IMR-90 (cell line): ENCODE measurements around the gene KIF1A. TPM values are rescaled to one million over a fixed set of nuclear protein-coding genes. Genes with fewer than 3 reads are reported as not detected.

Experiments
- ATAC-seq: fragments of 200-7000 bp; cut with Tn5 transposase; 2 replicates; pipeline ENCODE4 v1.9.1; 2020; ENCODE audit warnings: low read depth, mild to moderate bottlenecking, moderate library complexity
- BruUV-seq: library from RNA; stranded (reverse); fragments of 400-500 nt; replicated peaks from 2 replicates; lab custom pipeline; 2021; lab: Mats Ljungman, UMichigan
- CTCF ChIA-PET: fragments of 300-600 bp; formaldehyde crosslinking; extraction: SDS; loops from one replicate; lab custom pipeline; 2021; ENCODE audit warnings: antibody characterized with exemption; lab: Yijun Ruan, JAX
- POLR2A ChIA-PET: fragments of 300-600 bp; sonication (Branson Sonifier 250); formaldehyde crosslinking; loops from one replicate; lab custom pipeline; 2022; ENCODE audit warnings: antibody characterized with exemption; ENCODE audit not compliant: unreplicated experiment; lab: Charles Lee
- DNase-seq: peaks from one replicate; pipeline ENCODE4 v3.0.0; 2013
- H2AFZ ChIP-seq: replicated peaks from 2 replicates; pipeline ENCODE3; 2013; ENCODE audit warnings: low read length, mild to moderate bottlenecking; ENCODE audit not compliant: poor library complexity
- H2AK5ac ChIP-seq: 2 replicates; pipeline ENCODE4 v1.6.1; 2013; ENCODE audit warnings: low read depth, low read length, inconsistent platforms
- H2AK9ac ChIP-seq: replicated peaks from 2 replicates; pipeline ENCODE3; 2013; ENCODE audit warnings: mild to moderate bottlenecking, low read depth, low read length, moderate library complexity; ENCODE audit not compliant: poor library complexity
- H2BK120ac ChIP-seq: 2 replicates; pipeline ENCODE4 v1.6.1; 2013; ENCODE audit warnings: low read depth, low read length, inconsistent platforms
- H2BK15ac ChIP-seq: 3 replicates; pipeline ENCODE4 v1.6.1; 2013; ENCODE audit warnings: low read depth, low read length, inconsistent platforms
- H2BK20ac ChIP-seq: 2 replicates; pipeline ENCODE4 v1.6.1; 2013; ENCODE audit warnings: low read depth, mild to moderate bottlenecking, inconsistent platforms, low read length, moderate library complexity
- H2BK5ac ChIP-seq: 2 replicates; pipeline ENCODE4 v1.6.1; 2013; ENCODE audit warnings: mild to moderate bottlenecking, low read depth, low read length, inconsistent platforms; ENCODE audit not compliant: poor library complexity, severe bottlenecking
- H3K14ac ChIP-seq: replicated peaks from 2 replicates; pipeline ENCODE4 v1.6.1; 2013; ENCODE audit warnings: low read depth, low read length, inconsistent platforms
- H3K18ac ChIP-seq: 2 replicates; pipeline ENCODE4 v1.6.1; 2013; ENCODE audit warnings: low read depth, low read length, control low read depth
- H3K23ac ChIP-seq: 2 replicates; pipeline ENCODE4 v1.6.1; 2013; ENCODE audit warnings: low read depth, low read length, inconsistent platforms
- H3K27ac ChIP-seq: 2 replicates; pipeline ENCODE4 v1.5.1; 2013; ENCODE audit warnings: mild to moderate bottlenecking, control low read depth, low read length; ENCODE audit not compliant: insufficient read depth
- H3K27me3 ChIP-seq: 2 replicates; pipeline ENCODE4 v1.6.1; 2013; ENCODE audit warnings: low read length; ENCODE audit not compliant: control insufficient read depth, insufficient read depth
- H3K36me3 ChIP-seq: 2 replicates; pipeline ENCODE4 v1.6.1; 2013; ENCODE audit warnings: low read length, mixed read lengths; ENCODE audit not compliant: control insufficient read depth, insufficient read depth
- H3K4ac ChIP-seq: 2 replicates; pipeline ENCODE4 v1.6.1; 2013; ENCODE audit warnings: low read depth, low read length, inconsistent platforms
- H3K4me1 ChIP-seq: 2 replicates; pipeline ENCODE4 v1.6.1; 2013; ENCODE audit warnings: low read length, mixed read lengths; ENCODE audit not compliant: control insufficient read depth, insufficient read depth
- H3K4me2 ChIP-seq: 2 replicates; pipeline ENCODE4 v1.6.1; 2013; ENCODE audit warnings: low read depth, mild to moderate bottlenecking, control low read depth, low read length, moderate library complexity
- H3K4me3 ChIP-seq: 2 replicates; pipeline ENCODE4 v1.5.1; 2013; ENCODE audit warnings: low read depth, mild to moderate bottlenecking, control low read depth, low read length, moderate library complexity; ENCODE audit not compliant: insufficient read depth
- H3K56ac ChIP-seq: 2 replicates; pipeline ENCODE4 v1.6.1; 2013; ENCODE audit warnings: low read length, inconsistent platforms; ENCODE audit not compliant: insufficient read depth; ENCODE audit errors: extremely low read depth
- H3K79me1 ChIP-seq, 2 experiments: 2 replicates each; pipeline ENCODE4 v1.6.1; 2013; ENCODE audit warnings: low read length in 2 of 2, inconsistent platforms in 1 of 2, low read depth in 1 of 2
- H3K9ac ChIP-seq: 2 replicates; pipeline ENCODE4 v1.6.1; 2013; ENCODE audit warnings: low read depth, low read length, control low read depth
- H3K9me1 ChIP-seq: 2 replicates; pipeline ENCODE4 v1.6.1; 2013; ENCODE audit warnings: low read length, inconsistent platforms; ENCODE audit not compliant: insufficient read depth
- H3K9me3 ChIP-seq: 2 replicates; pipeline ENCODE4 v1.6.1; 2013; ENCODE audit warnings: low read length; ENCODE audit not compliant: control insufficient read depth, insufficient read depth
- H4K20me1 ChIP-seq: 2 replicates; pipeline ENCODE4 v1.6.1; 2013; ENCODE audit warnings: low read length, inconsistent platforms; ENCODE audit not compliant: insufficient read depth
- H4K5ac ChIP-seq: 2 replicates; pipeline ENCODE4 v1.6.1; 2013; ENCODE audit warnings: mild to moderate bottlenecking, low read depth, low read length, control low read depth
- H4K8ac ChIP-seq, 2 experiments: 2 replicates each; pipeline ENCODE4 v1.6.1; 2013; ENCODE audit warnings: low read depth in 2 of 2, low read length in 2 of 2, control low read depth in 1 of 2, inconsistent platforms in 1 of 2
- H4K91ac ChIP-seq: 2 replicates; pipeline ENCODE4 v1.6.1; 2013; ENCODE audit warnings: low read depth, low read length, inconsistent platforms; ENCODE audit not compliant: insufficient read depth
- BHLHE40 ChIP-seq: fragments of 150-350 bp; IDR thresholded peaks from 2 replicates; pipeline ENCODE4 v1.6.1; 2016; ENCODE audit warnings: mild to moderate bottlenecking, low read depth, low read length
- CHD1 ChIP-seq: IDR thresholded peaks from 2 replicates; pipeline ENCODE4 v1.6.1; 2012; ENCODE audit warnings: low read depth, low read length, improper control_type of control experiment
- ELK1 ChIP-seq: fragments of 150-350 bp; IDR thresholded peaks from 2 replicates; pipeline ENCODE4 v1.6.1; 2016; ENCODE audit warnings: low read depth, mild to moderate bottlenecking, low read length, moderate library complexity, borderline replicate concordance
- FOS ChIP-seq: fragments of 150-350 bp; IDR thresholded peaks from 2 replicates; pipeline ENCODE4 v1.6.1; 2016; ENCODE audit warnings: low read depth, low read length
- MAZ ChIP-seq: IDR thresholded peaks from 2 replicates; pipeline ENCODE4 v1.6.1; 2012; ENCODE audit warnings: low read depth, mild to moderate bottlenecking, low read length, improper control_type of control experiment, moderate library complexity, borderline replicate concordance
- MXI1 ChIP-seq: IDR thresholded peaks from 2 replicates; pipeline ENCODE4 v1.6.1; 2012; ENCODE audit warnings: low read depth, mild to moderate bottlenecking, low read length, moderate library complexity, borderline replicate concordance
- POLR2A ChIP-seq: IDR thresholded peaks from 2 replicates; pipeline ENCODE4 v1.6.1; 2012; ENCODE audit warnings: mild to moderate bottlenecking, low read depth, low read length
- RAD21 ChIP-seq: IDR thresholded peaks from 2 replicates; pipeline ENCODE4 v1.6.1; 2012; ENCODE audit warnings: low read length, improper control_type of control experiment
- SMC3 ChIP-seq: fragments of 150-350 bp; IDR thresholded peaks from 2 replicates; pipeline ENCODE4 v1.6.1; 2016; ENCODE audit warnings: low read depth, mild to moderate bottlenecking, antibody characterized with exemption, low read length, moderate library complexity
- USF2 ChIP-seq: fragments of 150-350 bp; IDR thresholded peaks from 2 replicates; pipeline ENCODE4 v1.6.1; 2017; ENCODE audit warnings: mild to moderate bottlenecking, antibody characterized with exemption, low read length, low read depth
- WGBS, 2 experiments: methylation state at CpG; one replicate each; pipeline versions ENCODE4 v1.1.5 to v1.1.7; 2013; ENCODE audit warnings: missing lambda C conversion rate in 2 of 2; ENCODE audit not compliant: insufficient read length in 1 of 2; ENCODE audit errors: extremely low coverage in 2 of 2; 5-methylcytosine and 5-hydroxymethylcytosine counted together
- dilution Hi-C: fragments of 300-500 bp; cut with HindIII; formaldehyde crosslinking; loops from one replicate; pipeline ENCODE4 v1.14.3; 2018; ENCODE audit warnings: low sequenced_read_pairs; ENCODE audit not compliant: unreplicated experiment
- in situ Hi-C: fragments of 300-500 bp; cut with MboI; formaldehyde crosslinking; loops from 3 replicates; pipeline ENCODE4 v1.14.3; 2019; ENCODE audit warnings: low sequenced_read_pairs, inconsistent platforms, mixed read lengths
- intact Hi-C: fragments of 100-400 bp; cut with micrococcal nuclease; formaldehyde crosslinking; loops from 2 replicates; pipeline ENCODE4 v1.10.0; 2022
- polyA plus RNA-seq, 3 experiments: library from polyadenylated mRNA; depleted of rRNA; stranded (reverse); fragments of >200 nt; gene quantifications; 2 replicates each; pipeline ENCODE4 v1.2.3, GENCODE V29; 2012; ENCODE audit warnings: low replicate concordance in 1 of 3
- total RNA-seq: library from RNA; depleted of rRNA; stranded (reverse); fragments of >200 nt; gene quantifications from 2 replicates; pipeline ENCODE4 v1.2.3, GENCODE V29; 2012

The KIF1A gene
- total and polyA plus RNA-seq, 2 of the 4 experiments (the other 2 are of a cell fraction) = under 0.01 TPM; not detected in 1

- BruUV-seq = no TSS peak
- TF ChIP-seq USF2 (no peak), MAZ (no peak), POLR2A (no peak), ELK1 (no peak), MXI1 (no peak), FOS (no peak), CHD1 (no peak), BHLHE40 (no peak), RAD21 (no peak), SMC3 (no peak)
- CTCF ChIA-PET = interaction anchor here (0.6 kb wide), 1 partner anchor 55 kb away, joined by 5 read pairs; no protein-coding TSS in a partner anchor
- Histone ChIP-seq H3K23ac (no peak overlapping the region), H4K20me1 (no peaks in the 10 kb centered on the region), H3K36me3 (no peaks in the 10 kb centered on the region), H2BK20ac (no peak overlapping the region), H2BK5ac (no peak overlapping the region), H3K4me3 (no peak overlapping the region), H4K5ac (no peak overlapping the region), H4K8ac (no peak overlapping the region), H3K4me2 (no peak overlapping the region), H2BK120ac (no peak overlapping the region), H3K27ac (no peak overlapping the region), H3K9me3 (no peaks in the 10 kb centered on the region), H4K91ac (no peak overlapping the region), H3K9me1 (no peaks in the 10 kb centered on the region), H2BK15ac (no peak overlapping the region), H3K18ac (no peak overlapping the region), H3K79me1 (no peaks in the 10 kb centered on the region), H2AK9ac (no peak overlapping the region), H3K27me3 (peaks cover 46% of the 10 kb centered on the region), H3K9ac (no peak overlapping the region), H3K4me1 (no peaks in the 10 kb centered on the region), H3K14ac (no peak overlapping the region), H2AK5ac (no peak overlapping the region), H3K56ac (no peak overlapping the region), H2AFZ (no peak overlapping the region), H3K4ac (no peak overlapping the region)
- in situ Hi-C loops (no loop called here), intact Hi-C loops (no loop called here), dilution Hi-C loops (no loop called here)
- 64% methylated on average over 14 of the region's 25 CpGs; no CpG with 5 or more reads in 1 of the 2 experiments for WGBS, 2 experiments
- POLR2A ChIA-PET = no interaction called here
- no peak for ATAC-seq
- no peak for DNase-seq
These were observed 106.7 kb downstream of the KIF1A start for GRCh38 chr2:240713071-240713927.
